T-cell (primary cell): Measurements from ENCODE around the gene DDIAS. TPM values are rescaled to one million over a fixed set of nuclear protein-coding genes. Genes with fewer than 3 reads are reported as not detected.

Experiments used
- ATAC-seq, 4 experiments: fragments of 200-7000 bp in 3 of 4; fragments of 150-1000 bp in 1 of 4; cut with Tn5 transposase; replicated peaks in 1 of 4; 1 replicate in 3 of 4; 2 replicates in 1 of 4; pipeline ENCODE4 v1.10.0; 2021; ENCODE audit warnings: moderate library complexity in 3 of 4, mild to moderate bottlenecking in 2 of 4, moderate number of reproducible peaks in 1 of 4
- CTCF ChIA-PET, 2 donors: fragments of 300-600 bp; sonication (Branson Sonifier 250); formaldehyde crosslinking; loops; one replicate each; lab custom pipeline; 2022; ENCODE audit warnings: antibody characterized with exemption in 2 of 2; lab: Charles Lee
- POLR2A ChIA-PET, 2 donors: fragments of 300-600 bp; sonication (Branson Sonifier 250); formaldehyde crosslinking; loops; one replicate each; lab custom pipeline; 2022; ENCODE audit warnings: antibody characterized with exemption in 2 of 2; lab: Charles Lee
- DNase-seq, 35 experiments: peaks; one replicate each; pipeline versions ENCODE4 v3.0.0 to v3.0.0-alpha.2; 2013 to 2023
- H3K27ac ChIP-seq: one replicate; pipeline ENCODE4 v1.5.1; 2013; ENCODE audit warnings: low read length
- H3K27me3 ChIP-seq, 2 experiments: replicated peaks in 1 of 2; 1 replicate in 1 of 2; 2 replicates in 1 of 2; pipeline versions ENCODE4 v1.6.1 to v1.7.0; 2013; ENCODE audit warnings: low read length in 1 of 2, mixed read lengths in 1 of 2; ENCODE audit not compliant: control insufficient read depth in 2 of 2, insufficient read depth in 2 of 2; ENCODE audit errors: extremely low read depth in 1 of 2
- H3K36me3 ChIP-seq, 2 donors: 1 replicate in 1 of 2; 2 replicates in 1 of 2; pipeline versions ENCODE4 v1.6.1 to v1.7.0; 2013; ENCODE audit warnings: low read length in 1 of 2; ENCODE audit not compliant: control insufficient read depth in 2 of 2, insufficient read depth in 1 of 2; ENCODE audit errors: extremely low read depth in 1 of 2
- H3K4me1 ChIP-seq, 2 experiments: 1 replicate in 1 of 2; 2 replicates in 1 of 2; pipeline versions ENCODE4 v1.6.1 to v1.7.0; 2013; ENCODE audit warnings: low read length in 2 of 2, mixed read lengths in 1 of 2; ENCODE audit not compliant: insufficient read depth in 2 of 2, control insufficient read depth in 1 of 2; ENCODE audit errors: extremely low read depth in 1 of 2
- H3K4me3 ChIP-seq, 2 donors: 1 replicate in 1 of 2; 2 replicates in 1 of 2; pipeline versions ENCODE4 v1.5.1 to v1.7.0; 2013; ENCODE audit warnings: mild to moderate bottlenecking in 2 of 2, low read length in 1 of 2, moderate library complexity in 1 of 2; ENCODE audit not compliant: control insufficient read depth in 1 of 2; ENCODE audit errors: extremely low read depth in 1 of 2
- H3K9me3 ChIP-seq: 2 replicates; pipeline ENCODE4 v1.7.0; 2013
- H3K27ac Mint-ChIP-seq, 2 donors: one replicate each; pipeline ENCODE4 v1.8.0; 2020 to 2021; ENCODE audit warnings: mild to moderate bottlenecking in 2 of 2, mixed read lengths in 2 of 2
- H3K27me3 Mint-ChIP-seq, 2 donors: one replicate each; pipeline ENCODE4 v1.8.0; 2021 to 2022; ENCODE audit warnings: mixed read lengths in 2 of 2
- H3K36me3 Mint-ChIP-seq: one replicate; pipeline ENCODE4 v1.8.0; 2021; ENCODE audit warnings: mixed read lengths
- H3K4me1 Mint-ChIP-seq, 3 donors: one replicate each; pipeline ENCODE4 v1.8.0; 2020 to 2022; ENCODE audit warnings: mixed read lengths in 3 of 3, mild to moderate bottlenecking in 1 of 3
- H3K4me3 Mint-ChIP-seq, 3 donors: one replicate each; pipeline ENCODE4 v1.8.0; 2020 to 2022; ENCODE audit warnings: mild to moderate bottlenecking in 3 of 3, mixed read lengths in 3 of 3, moderate library complexity in 3 of 3
- H3K9me3 Mint-ChIP-seq, 3 donors: one replicate each; pipeline ENCODE4 v1.8.0; 2020 to 2022; ENCODE audit warnings: mixed read lengths in 3 of 3
- WGBS: methylation state at CpG from one replicate; pipeline ENCODE4 v1.1.5; 2013; ENCODE audit warnings: missing lambda C conversion rate; ENCODE audit not compliant: insufficient coverage; 5-methylcytosine and 5-hydroxymethylcytosine counted together
- total RNA-seq, 35 experiments: library from RNA in 6 of 35; stranded (reverse) in 6 of 35; fragments of 120-200 nt in 1 of 35; gene quantifications; one replicate each; pipeline versions ENCODE4 v1.2.1 to v1.2.4 and lab custom pipeline; 2013 to 2026

Gene DDIAS
- total RNA-seq, 5 donors from 2014 or later (not counting 1 experiment from before 2014, with no cell fraction given): 0.55 to 1.9 (median 1.3) TPM

GRCh38 chr11:82930734-82931133 is 29.2 kb downstream of the DDIAS start:
- H3K36me3 Mint-ChIP-seq: no peaks in the 10 kb centered on the region
- no peak overlapping the region for H3K4me3 Mint-ChIP-seq
- no peaks in the 10 kb centered on the region for H3K9me3 Mint-ChIP-seq
- no peak for ATAC-seq
- ChIA-PET CTCF (interaction anchor here (0.6 to 2.5 kb wide), 11 partner anchors 11 to 319 kb away, joined by 3 to 9 read pairs (median 3); no protein-coding TSS in a partner anchor), POLR2A (interaction anchor here in 1 of 2 donors (0.7 to 0.9 kb wide), 2 partner anchors 8 to 30 kb away, joined by 3 read pairs; no protein-coding TSS in a partner anchor)
- H3K27me3 Mint-ChIP-seq: no peaks in the 10 kb centered on the region
- H3K27me3 ChIP-seq: no peaks in the 10 kb centered on the region
- H3K9me3 ChIP-seq: no peaks in the 10 kb centered on the region
- peaks cover 8 to 26% of the 10 kb centered on the region in 2 experiments for H3K4me1 ChIP-seq
- 55% methylated on average over 2 of the region's 2 CpGs for WGBS
- no peak overlapping the region for H3K4me3 ChIP-seq
- H3K36me3 ChIP-seq: no peaks in the 10 kb centered on the region
- H3K4me1 Mint-ChIP-seq: peaks cover 37 to 46% (median 42%) of the 10 kb centered on the region in 3 donors
- no peak overlapping the region for H3K27ac ChIP-seq
- no peak overlapping the region for H3K27ac Mint-ChIP-seq
- no peak for DNase-seq

- Histone ChIP-seq H3K27me3 (no peaks in the 10 kb centered on the region), H3K4me1 (peaks cover 8 to 21% of the 10 kb centered on the region in 2 experiments), H3K36me3 (no peaks in the 10 kb centered on the region), H3K4me3 (no peak overlapping the region), H3K9me3 (no peaks in the 10 kb centered on the region), H3K27ac (no peak overlapping the region)
- no peaks in the 10 kb centered on the region for H3K9me3 Mint-ChIP-seq
- ChIA-PET POLR2A (interaction anchor here (0.5 to 0.8 kb wide), 2 partner anchors 13 to 70 kb away, joined by 4 to 5 read pairs; no protein-coding TSS in a partner anchor), CTCF (interaction anchor here (0.7 to 1.0 kb wide), 2 partner anchors 75 to 361 kb away, joined by 3 read pairs; no protein-coding TSS in a partner anchor)
- no peaks in the 10 kb centered on the region for H3K36me3 Mint-ChIP-seq
- no CpG with 5 or more reads among the region's 1 CpG for WGBS
- no peak overlapping the region for H3K4me3 Mint-ChIP-seq
- no peaks in the 10 kb centered on the region for H3K27me3 Mint-ChIP-seq
- DNase-seq: no peak
- ATAC-seq: peak; percentile 34 to 65 (median 55)
- H3K4me1 Mint-ChIP-seq: peaks cover 30 to 40% (median 36%) of the 10 kb centered on the region in 3 donors
- H3K27ac Mint-ChIP-seq: peak overlapping the region in 1 of 2 donors; percentile 71
These were observed 31.0 kb downstream of the DDIAS start for GRCh38 chr11:82932564-82932963.

- no peak overlapping the region for H3K27ac Mint-ChIP-seq
- Histone ChIP-seq H3K9me3 (no peaks in the 10 kb centered on the region), H3K27ac (no peak overlapping the region), H3K27me3 (no peaks in the 10 kb centered on the region), H3K4me3 (no peak overlapping the region), H3K4me1 (peaks cover 8 to 15% of the 10 kb centered on the region in 2 experiments), H3K36me3 (no peaks in the 10 kb centered on the region)
- H3K36me3 Mint-ChIP-seq: no peaks in the 10 kb centered on the region
- ATAC-seq: no peak
- H3K4me1 Mint-ChIP-seq: peaks cover 27 to 41% (median 31%) of the 10 kb centered on the region in 3 donors
- no peak for DNase-seq
- H3K4me3 Mint-ChIP-seq: no peak overlapping the region
- WGBS: no CpG with 5 or more reads among the region's 3 CpGs
- H3K27me3 Mint-ChIP-seq: no peaks in the 10 kb centered on the region
- ChIA-PET CTCF (no interaction called here), POLR2A (interaction anchor here in 1 of 2 donors (0.7 kb wide), 1 partner anchor 246 kb away, joined by 3 read pairs; no protein-coding TSS in a partner anchor)
- peaks cover 0 to 6% (median 4%) of the 10 kb centered on the region in 3 donors for H3K9me3 Mint-ChIP-seq
These were observed 34.7 kb downstream of the DDIAS start for GRCh38 chr11:82936261-82936660.

GRCh38 chr11:82937554-82937953 is 36.0 kb downstream of the DDIAS start:
- Mint-ChIP-seq H3K27me3 (no peaks in the 10 kb centered on the region), H3K4me1 (peaks cover 21 to 28% (median 26%) of the 10 kb centered on the region in 3 donors), H3K36me3 (no peaks in the 10 kb centered on the region), H3K27ac (no peak overlapping the region), H3K9me3 (peaks cover 0 to 11% (median 4%) of the 10 kb centered on the region in 3 donors), H3K4me3 (no peak overlapping the region)
- no peak for DNase-seq
- CTCF ChIA-PET: no interaction called here
- Histone ChIP-seq H3K4me1 (peaks cover under 1 to 7% of the 10 kb centered on the region in 2 experiments), H3K27ac (no peak overlapping the region), H3K36me3 (no peaks in the 10 kb centered on the region), H3K27me3 (no peaks in the 10 kb centered on the region), H3K4me3 (no peak overlapping the region), H3K9me3 (no peaks in the 10 kb centered on the region)
- WGBS: no CpG with 5 or more reads among the region's 2 CpGs
- no peak for ATAC-seq
- POLR2A ChIA-PET: no interaction called here

- no peak overlapping the region for H3K27ac ChIP-seq
- H3K4me1 ChIP-seq: no peaks in the 10 kb centered on the region
- H3K36me3 Mint-ChIP-seq: no peaks in the 10 kb centered on the region
- ChIA-PET CTCF (interaction anchor here in 1 of 2 donors (0.6 kb wide), 1 partner anchor 172 kb away, joined by 3 read pairs; no protein-coding TSS in a partner anchor), POLR2A (no interaction called here)
- no peak overlapping the region for H3K27ac Mint-ChIP-seq
- peaks cover 0 to 16% (median 5%) of the 10 kb centered on the region in 3 donors for H3K9me3 Mint-ChIP-seq
- H3K9me3 ChIP-seq: no peaks in the 10 kb centered on the region
- WGBS: no CpG with 5 or more reads among the region's 2 CpGs
- H3K36me3 ChIP-seq: no peaks in the 10 kb centered on the region
- no peak for ATAC-seq
- DNase-seq: no peak
- no peak overlapping the region for H3K4me3 ChIP-seq
- H3K4me3 Mint-ChIP-seq: no peak overlapping the region
- peaks cover 10 to 16% (median 13%) of the 10 kb centered on the region in 3 donors for H3K4me1 Mint-ChIP-seq
- H3K27me3 ChIP-seq: no peaks in the 10 kb centered on the region
- no peaks in the 10 kb centered on the region for H3K27me3 Mint-ChIP-seq
These were observed 37.9 kb downstream of the DDIAS start for GRCh38 chr11:82939456-82939855.

- Mint-ChIP-seq H3K4me3 (no peak overlapping the region), H3K9me3 (peaks cover 0 to 16% (median 5%) of the 10 kb centered on the region in 3 donors), H3K27me3 (no peaks in the 10 kb centered on the region), H3K36me3 (no peaks in the 10 kb centered on the region), H3K4me1 (peaks cover 10 to 18% (median 13%) of the 10 kb centered on the region in 3 donors), H3K27ac (peak overlapping the region in 1 of 2 donors; percentile 28)
- no peak for ATAC-seq
- 100% methylated on average over 2 of the region's 2 CpGs for WGBS
- Histone ChIP-seq H3K27ac (no peak overlapping the region), H3K4me1 (no peaks in the 10 kb centered on the region), H3K36me3 (no peaks in the 10 kb centered on the region), H3K9me3 (no peaks in the 10 kb centered on the region), H3K27me3 (no peaks in the 10 kb centered on the region), H3K4me3 (no peak overlapping the region)
- CTCF ChIA-PET: interaction anchor here in 1 of 2 donors (0.6 to 1.2 kb wide), 2 partner anchors 11 to 15 kb away, joined by 3 to 4 read pairs; no protein-coding TSS in a partner anchor
- DNase-seq: no peak
- POLR2A ChIA-PET: interaction anchor here in 1 of 2 donors (0.7 to 1.2 kb wide), 2 partner anchors 15 to 138 kb away, joined by 3 to 4 read pairs; no protein-coding TSS in a partner anchor
These were observed 40.8 kb downstream of the DDIAS start for GRCh38 chr11:82942376-82942775.
